AG04449 (cell line): Measurements from ENCODE around the gene CRACDL.

Experiments used
- CTCF ChIA-PET: fragments of 350-600 bp; formaldehyde crosslinking; extraction: SDS; loops from one replicate; lab custom pipeline; 2021; ENCODE audit warnings: antibody characterized with exemption; lab: Yijun Ruan, JAX
- POLR2A ChIA-PET: fragments of 400-600, 350-600 bp; formaldehyde crosslinking; extraction: SDS; loops from one replicate; lab custom pipeline; 2020; ENCODE audit warnings: antibody characterized with exemption, inconsistent platforms; lab: Yijun Ruan, JAX
- DNase-seq: peaks from one replicate; pipeline ENCODE4 v3.0.0-alpha.2; 2010; ENCODE audit warnings: low read depth, low spot score
- H3K4me3 ChIP-seq: 2 replicates; pipeline ENCODE4 v1.5.1; 2011; ENCODE audit warnings: low read depth, mild to moderate bottlenecking, control low read depth, low read length
- CTCF ChIP-seq: IDR thresholded peaks from one replicate; pipeline ENCODE4 v1.5.1; 2011; ENCODE audit warnings: mild to moderate bottlenecking, moderate library complexity, low read length, control low read depth, inconsistent platforms; ENCODE audit not compliant: insufficient read depth; ENCODE audit errors: missing control alignments

The CRACDL gene

DNA sequence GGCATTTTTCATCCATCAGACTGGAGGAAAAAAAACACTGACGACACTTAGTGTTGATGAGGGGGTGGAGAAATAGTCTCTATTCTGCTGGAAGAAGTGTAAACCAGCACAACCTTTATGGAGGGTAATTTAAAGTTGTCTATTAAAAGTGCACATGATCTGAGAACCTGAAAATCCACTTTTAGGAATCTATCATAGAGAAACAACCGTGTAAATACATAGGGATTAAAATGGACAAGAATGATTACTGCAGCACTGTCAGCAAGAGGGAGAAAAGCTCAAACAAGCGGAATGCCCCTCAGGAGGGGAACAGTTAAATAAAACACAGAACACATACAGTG lies 125.5 kb downstream of the CRACDL start:
- ChIA-PET CTCF (no interaction called here), POLR2A (no interaction called here)
- no peak overlapping the region for H3K4me3 ChIP-seq
- no peak for DNase-seq
- no peak for TF ChIP-seq CTCF

- no peak overlapping the region for H3K4me3 ChIP-seq
- ChIA-PET POLR2A (no interaction called here), CTCF (no interaction called here)
- TF ChIP-seq CTCF: no peak
- no peak for DNase-seq
These were observed 126.0 kb downstream of the CRACDL start for GRCh38 chr2:98809878-98810587.

- CTCF ChIA-PET: no interaction called here
- no peak for TF ChIP-seq CTCF
- POLR2A ChIA-PET: no interaction called here
- no peak overlapping the region for H3K4me3 ChIP-seq
- no peak for DNase-seq
These were observed 126.9 kb downstream of the CRACDL start for GRCh38 chr2:98809116-98809515.

DNA sequence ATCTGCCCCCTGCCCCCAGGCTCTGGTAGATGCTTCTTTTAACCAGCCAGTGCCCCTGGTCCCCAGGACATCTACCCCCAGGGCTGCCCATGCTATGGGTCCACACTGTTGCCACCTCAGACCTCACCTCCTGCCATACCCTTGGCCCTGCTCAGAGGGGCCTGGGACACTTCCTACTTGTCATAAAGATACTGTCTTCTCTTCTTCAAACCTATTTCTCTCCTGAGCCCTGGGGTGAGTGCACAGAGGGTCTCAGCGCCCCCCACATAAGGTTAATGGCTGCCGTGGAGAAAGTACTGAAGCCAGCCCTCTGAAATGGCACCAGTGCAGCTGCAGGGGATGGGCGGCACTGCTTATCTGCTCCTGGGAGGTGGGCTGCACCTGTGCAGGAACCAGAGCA lies 127.5 kb downstream of the CRACDL start:
- DNase-seq: no peak
- H3K4me3 ChIP-seq: no peak overlapping the region
- CTCF ChIA-PET: no interaction called here
- POLR2A ChIA-PET: no interaction called here
- TF ChIP-seq CTCF: no peak

- ChIA-PET POLR2A (no interaction called here), CTCF (interaction anchor here (0.6 kb wide), 1 partner anchor 181 kb away, joined by 3 read pairs; no protein-coding TSS in a partner anchor)
- DNase-seq: no peak
- TF ChIP-seq CTCF: no peak
- H3K4me3 ChIP-seq: no peak overlapping the region
These were observed 128.1 kb downstream of the CRACDL start for GRCh38 chr2:98807929-98808328.

- no peak overlapping the region for H3K4me3 ChIP-seq
- CTCF ChIA-PET: no interaction called here
- TF ChIP-seq CTCF: no peak
- DNase-seq: no peak
- POLR2A ChIA-PET: no interaction called here
These were observed 128.8 kb downstream of the CRACDL start for GRCh38 chr2:98807221-98807620.
